PC-9 (cell line): Measurements from ENCODE around the gene KRT16.

Experiments used
- CTCF ChIP-seq: fragments of 200-600 bp; sonication (generic); conservative IDR thresholded peaks from 2 replicates; pipeline ENCODE4 v1.6.1; 2017; ENCODE audit warnings: mixed run types, antibody characterized with exemption, mild to moderate bottlenecking, moderate library complexity
- EZH2 ChIP-seq: fragments of 200-600 bp; sonication (generic); IDR thresholded peaks from 2 replicates; pipeline ENCODE4 v1.8.0; 2017; ENCODE audit warnings: antibody characterized with exemption, low read depth

GRCh38 chr17:41648411-41649195, 36.0 kb upstream of the KRT16 start:
- TF ChIP-seq EZH2, result no peak
- peak; percentile 93 for TF ChIP-seq CTCF
